H9 (cell line): ENCODE data around the gene RPL29. TPM values are rescaled to one million over a fixed set of nuclear protein-coding genes. Genes with fewer than 3 reads are reported as not detected.

Experiments used
- DNase-seq: peaks from one replicate; pipeline ENCODE4 v3.0.0-alpha.2; 2017
- H2AFZ ChIP-seq: one replicate; pipeline ENCODE4 v1.6.1; 2013; ENCODE audit warnings: mild to moderate bottlenecking, low read length, control low read depth, moderate library complexity
- H2AK5ac ChIP-seq: 2 replicates; pipeline ENCODE4 v1.6.1; 2013; ENCODE audit warnings: low read length, control low read depth, mixed read lengths; ENCODE audit not compliant: insufficient read length
- H2BK120ac ChIP-seq: one replicate; pipeline ENCODE4 v1.6.1; 2013; ENCODE audit warnings: low read depth, mild to moderate bottlenecking, low read length, control low read depth, inconsistent platforms; ENCODE audit not compliant: poor library complexity, severe bottlenecking
- H2BK12ac ChIP-seq: 2 replicates; pipeline ENCODE4 v1.6.1; 2013; ENCODE audit warnings: low read length, control low read depth, mixed read lengths, low read depth; ENCODE audit not compliant: insufficient read length
- H2BK15ac ChIP-seq: 2 replicates; pipeline ENCODE4 v1.6.1; 2013; ENCODE audit warnings: low read depth, low read length, control low read depth
- H2BK20ac ChIP-seq: one replicate; pipeline ENCODE4 v1.6.1; 2013; ENCODE audit warnings: low read depth, mild to moderate bottlenecking, low read length, control low read depth, inconsistent platforms; ENCODE audit not compliant: poor library complexity, severe bottlenecking
- H2BK5ac ChIP-seq: 2 replicates; pipeline ENCODE4 v1.6.1; 2013; ENCODE audit warnings: low read length, control low read depth, mixed read lengths; ENCODE audit not compliant: insufficient read length
- H3K14ac ChIP-seq: 2 replicates; pipeline ENCODE4 v1.6.1; 2013; ENCODE audit warnings: low read length, control low read depth; ENCODE audit not compliant: insufficient read depth
- H3K18ac ChIP-seq: 2 replicates; pipeline ENCODE4 v1.6.1; 2013; ENCODE audit warnings: low read depth, mild to moderate bottlenecking, mixed read lengths, low read length, control low read depth; ENCODE audit not compliant: insufficient read length
- H3K23ac ChIP-seq: 2 replicates; pipeline ENCODE4 v1.6.1; 2013; ENCODE audit warnings: low read length, control low read depth, mixed read lengths, low read depth; ENCODE audit not compliant: insufficient read length
- H3K23me2 ChIP-seq: 2 replicates; pipeline ENCODE4 v1.6.1; 2013; ENCODE audit warnings: low read depth, mild to moderate bottlenecking, mixed read lengths, low read length, control low read depth; ENCODE audit not compliant: insufficient read length, poor library complexity, severe bottlenecking
- H3K27ac ChIP-seq: 2 replicates; pipeline ENCODE4 v1.5.1; 2013; ENCODE audit warnings: low read length, control low read depth, mixed read lengths, low read depth; ENCODE audit not compliant: insufficient read length
- H3K27me3 ChIP-seq: 2 replicates; pipeline ENCODE4 v1.6.1; 2013; ENCODE audit warnings: low read length, control low read depth, inconsistent platforms; ENCODE audit not compliant: insufficient read depth
- H3K4ac ChIP-seq: 2 replicates; pipeline ENCODE4 v1.6.1; 2013; ENCODE audit warnings: low read depth, mild to moderate bottlenecking, control low read depth, inconsistent platforms, low read length, moderate library complexity
- H3K4me1 ChIP-seq: 2 replicates; pipeline ENCODE4 v1.6.1; 2013; ENCODE audit warnings: low read length, control low read depth, inconsistent platforms; ENCODE audit not compliant: insufficient read depth
- H3K4me2 ChIP-seq: 2 replicates; pipeline ENCODE4 v1.6.1; 2013; ENCODE audit warnings: low read length, control low read depth, mixed read lengths; ENCODE audit not compliant: insufficient read length, insufficient read depth
- H3K56ac ChIP-seq: 2 replicates; pipeline ENCODE4 v1.6.1; 2013; ENCODE audit warnings: low read depth, mild to moderate bottlenecking, mixed read lengths, low read length, control low read depth; ENCODE audit not compliant: insufficient read length
- H3K79me1 ChIP-seq: 2 replicates; pipeline ENCODE4 v1.6.1; 2013; ENCODE audit warnings: low read depth, mild to moderate bottlenecking, moderate library complexity, low read length, control low read depth, inconsistent platforms; ENCODE audit not compliant: insufficient read depth, poor library complexity, severe bottlenecking
- H3K79me2 ChIP-seq: 2 replicates; pipeline ENCODE4 v1.6.1; 2013; ENCODE audit warnings: low read length, control low read depth, inconsistent platforms; ENCODE audit not compliant: insufficient read depth
- H3K9ac ChIP-seq: 2 replicates; pipeline ENCODE4 v1.6.1; 2013; ENCODE audit warnings: low read length, control low read depth, mixed read lengths; ENCODE audit not compliant: insufficient read length; ENCODE audit errors: extremely low read depth
- H3K9me3 ChIP-seq: one replicate; pipeline ENCODE4 v1.6.1; 2013; ENCODE audit warnings: low read depth, low read length, inconsistent platforms; ENCODE audit not compliant: control insufficient read depth
- H3T11ph ChIP-seq: one replicate; pipeline ENCODE4 v1.6.1; 2013; ENCODE audit warnings: mild to moderate bottlenecking, low read length, control low read depth, inconsistent platforms
- H4K20me1 ChIP-seq: one replicate; pipeline ENCODE4 v1.6.1; 2013; ENCODE audit not compliant: control insufficient read depth, insufficient read length, insufficient read depth
- H4K5ac ChIP-seq: 2 replicates; pipeline ENCODE4 v1.6.1; 2013; ENCODE audit warnings: low read depth, mild to moderate bottlenecking, mixed read lengths, low read length, control low read depth; ENCODE audit not compliant: insufficient read length
- H4K8ac ChIP-seq: replicated peaks from 2 replicates; pipeline ENCODE4 v1.6.1; 2013; ENCODE audit warnings: low read length, control low read depth, mixed read lengths, low read depth; ENCODE audit not compliant: insufficient read length
- H4K91ac ChIP-seq: 2 replicates; pipeline ENCODE4 v1.6.1; 2013; ENCODE audit warnings: low read depth, mild to moderate bottlenecking, moderate library complexity, mixed read lengths, low read length, control low read depth; ENCODE audit not compliant: insufficient read length
- H3K27ac Mint-ChIP-seq, 3 experiments: 2 replicates in 2 of 3; 3 replicates in 1 of 3; pipeline ENCODE4 v1.8.0; 2020 to 2021; ENCODE audit warnings: mixed read lengths in 3 of 3, mild to moderate bottlenecking in 1 of 3, moderate library complexity in 1 of 3
- H3K27me3 Mint-ChIP-seq: 2 replicates; pipeline ENCODE4 v1.8.0; 2021; ENCODE audit warnings: low read depth, mild to moderate bottlenecking, moderate library complexity, mixed read lengths
- H3K36me3 Mint-ChIP-seq, 3 experiments: 2 replicates in 2 of 3; 3 replicates in 1 of 3; pipeline ENCODE4 v1.8.0; 2020 to 2021; ENCODE audit warnings: low read depth in 3 of 3, mixed read lengths in 3 of 3; ENCODE audit not compliant: insufficient read depth in 1 of 3
- H3K4me1 Mint-ChIP-seq, 2 experiments: 2 replicates each; pipeline ENCODE4 v1.8.0; 2020; ENCODE audit warnings: mixed read lengths in 2 of 2
- H3K4me3 Mint-ChIP-seq, 2 experiments: 2 replicates in 1 of 2; 3 replicates in 1 of 2; pipeline ENCODE4 v1.8.0; 2020 to 2021; ENCODE audit warnings: mild to moderate bottlenecking in 2 of 2, mixed read lengths in 2 of 2, moderate library complexity in 1 of 2
- H3K9me3 Mint-ChIP-seq, 2 experiments: 2 replicates in 1 of 2; 3 replicates in 1 of 2; pipeline ENCODE4 v1.8.0; 2020; ENCODE audit warnings: mild to moderate bottlenecking in 2 of 2, mixed read lengths in 2 of 2, moderate library complexity in 1 of 2
- WGBS: extraction: QIAGEN DNeasy Blood & Tissue Kit; methylation state at CpG from one replicate; pipeline ENCODE4 v1.1.7; 2013; ENCODE audit warnings: missing lambda C conversion rate, low lambda C conversion rate, mixed read lengths; ENCODE audit not compliant: insufficient read length; ENCODE audit errors: extremely low coverage; 5-methylcytosine and 5-hydroxymethylcytosine counted together
- total RNA-seq: library from RNA; stranded (reverse); gene quantifications from 2 replicates; pipeline ENCODE4 v1.2.1, GENCODE V29; 2021
- TF ChIP-seq, protein P1 (sequence below): fragments of 200-600 bp; sonication (generic); conservative IDR thresholded peaks from 3 replicates; pipeline ENCODE4 v1.8.0; 2021; ENCODE audit warnings: antibody characterized with exemption, mild to moderate bottlenecking

The RPL29 gene
- total RNA-seq, 1 experiment from 2014 or later: 1,592 TPM

DNA sequence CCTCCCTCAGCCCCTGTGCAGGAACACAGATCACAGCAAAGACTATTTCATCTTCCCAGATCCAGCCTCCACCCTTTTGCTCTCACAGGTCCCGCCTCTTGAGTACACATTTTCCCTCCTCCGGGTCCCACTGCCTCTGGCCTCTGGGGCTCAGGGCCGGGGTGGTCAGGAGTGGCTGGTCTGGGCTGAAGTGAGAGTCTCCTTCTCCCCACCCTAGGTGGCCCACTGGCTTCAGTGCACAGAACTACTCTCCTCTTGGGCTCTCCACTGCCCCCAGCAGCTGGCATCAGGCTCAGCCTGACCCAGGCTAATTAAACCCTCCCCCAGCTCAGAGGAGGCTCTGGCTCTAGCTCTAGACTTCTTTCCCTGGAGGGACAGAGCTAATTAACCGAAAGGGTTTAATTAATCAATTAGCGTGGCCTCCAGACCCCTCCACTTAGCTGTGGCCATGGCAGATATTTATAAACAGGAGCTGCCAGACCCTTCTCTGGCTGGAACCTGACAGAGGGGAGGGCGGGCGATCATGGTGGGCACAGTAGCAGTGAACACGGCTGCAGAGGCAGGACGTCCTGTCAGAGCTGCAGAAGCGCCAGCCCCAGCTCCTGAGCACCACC lies 45.5 kb upstream of the RPL29 start:
- no CpG with 5 or more reads among the region's 10 CpGs for WGBS
- H3K14ac ChIP-seq: no peak overlapping the region
- H3K27ac Mint-ChIP-seq: no peak overlapping the region; a peak in 2 of 7 replicates

More for the DNA sequence above, 45.5 kb upstream of the RPL29 start:
- peaks cover 2% of the 10 kb centered on the region for H3K27me3 Mint-ChIP-seq
- H3K36me3 Mint-ChIP-seq: no peaks in the 10 kb centered on the region
- Histone ChIP-seq H3K79me2 (no peaks in the 10 kb centered on the region), H3K23ac (no peak overlapping the region), H2BK20ac (no peak overlapping the region), H2AFZ (no peak overlapping the region), H3K18ac (no peak overlapping the region), H3K4me2 (no peak overlapping the region), H2BK120ac (no peak overlapping the region), H4K8ac (no peak overlapping the region), H2AK5ac (no peak overlapping the region), H3K56ac (no peak overlapping the region), H3K9ac (no peak overlapping the region), H3K27ac (no peak overlapping the region), H4K5ac (no peak overlapping the region), H3K23me2 (no peaks in the 10 kb centered on the region), H3K9me3 (no peaks in the 10 kb centered on the region), H3K79me1 (no peaks in the 10 kb centered on the region), H3T11ph (no peak overlapping the region), H4K20me1 (no peaks in the 10 kb centered on the region), H2BK12ac (no peak overlapping the region), H2BK5ac (no peak overlapping the region), H3K4me1 (no peaks in the 10 kb centered on the region), H3K4ac (no peak overlapping the region), H2BK15ac (no peak overlapping the region), H4K91ac (no peak overlapping the region), H3K27me3 (no peaks in the 10 kb centered on the region)
- no peaks in the 10 kb centered on the region; a peak in 1 of 5 replicates for H3K9me3 Mint-ChIP-seq
- H3K4me3 Mint-ChIP-seq: no peak overlapping the region
- DNase-seq: peak; percentile 55
- TF ChIP-seq, protein P1, sequence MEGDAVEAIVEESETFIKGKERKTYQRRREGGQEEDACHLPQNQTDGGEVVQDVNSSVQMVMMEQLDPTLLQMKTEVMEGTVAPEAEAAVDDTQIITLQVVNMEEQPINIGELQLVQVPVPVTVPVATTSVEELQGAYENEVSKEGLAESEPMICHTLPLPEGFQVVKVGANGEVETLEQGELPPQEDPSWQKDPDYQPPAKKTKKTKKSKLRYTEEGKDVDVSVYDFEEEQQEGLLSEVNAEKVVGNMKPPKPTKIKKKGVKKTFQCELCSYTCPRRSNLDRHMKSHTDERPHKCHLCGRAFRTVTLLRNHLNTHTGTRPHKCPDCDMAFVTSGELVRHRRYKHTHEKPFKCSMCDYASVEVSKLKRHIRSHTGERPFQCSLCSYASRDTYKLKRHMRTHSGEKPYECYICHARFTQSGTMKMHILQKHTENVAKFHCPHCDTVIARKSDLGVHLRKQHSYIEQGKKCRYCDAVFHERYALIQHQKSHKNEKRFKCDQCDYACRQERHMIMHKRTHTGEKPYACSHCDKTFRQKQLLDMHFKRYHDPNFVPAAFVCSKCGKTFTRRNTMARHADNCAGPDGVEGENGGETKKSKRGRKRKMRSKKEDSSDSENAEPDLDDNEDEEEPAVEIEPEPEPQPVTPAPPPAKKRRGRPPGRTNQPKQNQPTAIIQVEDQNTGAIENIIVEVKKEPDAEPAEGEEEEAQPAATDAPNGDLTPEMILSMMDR: peak; percentile 51
- H3K4me1 Mint-ChIP-seq: peaks cover 10 to 24% of the 10 kb centered on the region in 2 experiments
